Measurements from ENCODE around the gene PLXND1.

PLXND1 gene

DNA sequence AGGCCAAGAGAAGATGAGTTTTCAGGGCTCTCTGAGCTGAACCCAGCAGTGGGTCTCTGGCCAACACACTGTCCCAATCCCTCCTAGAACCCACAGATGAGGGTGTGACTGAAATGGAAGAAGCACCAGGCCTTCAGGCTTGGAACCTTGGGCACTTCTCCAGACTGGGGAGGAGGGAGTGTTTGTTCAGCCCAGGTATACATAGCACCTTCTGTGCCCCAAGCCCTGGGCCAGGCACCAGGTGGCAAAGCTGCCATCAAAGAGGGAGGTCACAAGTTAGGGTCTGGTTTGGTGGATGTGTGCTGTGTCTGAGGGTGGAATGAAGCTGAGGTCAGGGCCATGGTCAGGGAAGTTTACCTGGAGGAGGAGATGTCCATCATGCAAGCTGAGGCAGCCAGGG is 93.9 kb downstream of the PLXND1 start:
- H3K9me3 ChIP-seq (ENCODE audit: insufficient read depth, low read depth, low read length), result no peaks in the 10 kb centered on the region
- H3K36me3 ChIP-seq (ENCODE audit: insufficient read depth, low read length), result no peaks in the 10 kb centered on the region; the same call in 1 of the 2 replicates
- TF ChIP-seq EZH2phosphoT487 (IDR thresholded peaks at IDR 0.05; ENCODE audit: borderline replicate concordance), result no peak
- TF ChIP-seq, protein P1, sequence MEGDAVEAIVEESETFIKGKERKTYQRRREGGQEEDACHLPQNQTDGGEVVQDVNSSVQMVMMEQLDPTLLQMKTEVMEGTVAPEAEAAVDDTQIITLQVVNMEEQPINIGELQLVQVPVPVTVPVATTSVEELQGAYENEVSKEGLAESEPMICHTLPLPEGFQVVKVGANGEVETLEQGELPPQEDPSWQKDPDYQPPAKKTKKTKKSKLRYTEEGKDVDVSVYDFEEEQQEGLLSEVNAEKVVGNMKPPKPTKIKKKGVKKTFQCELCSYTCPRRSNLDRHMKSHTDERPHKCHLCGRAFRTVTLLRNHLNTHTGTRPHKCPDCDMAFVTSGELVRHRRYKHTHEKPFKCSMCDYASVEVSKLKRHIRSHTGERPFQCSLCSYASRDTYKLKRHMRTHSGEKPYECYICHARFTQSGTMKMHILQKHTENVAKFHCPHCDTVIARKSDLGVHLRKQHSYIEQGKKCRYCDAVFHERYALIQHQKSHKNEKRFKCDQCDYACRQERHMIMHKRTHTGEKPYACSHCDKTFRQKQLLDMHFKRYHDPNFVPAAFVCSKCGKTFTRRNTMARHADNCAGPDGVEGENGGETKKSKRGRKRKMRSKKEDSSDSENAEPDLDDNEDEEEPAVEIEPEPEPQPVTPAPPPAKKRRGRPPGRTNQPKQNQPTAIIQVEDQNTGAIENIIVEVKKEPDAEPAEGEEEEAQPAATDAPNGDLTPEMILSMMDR (conservative IDR thresholded peaks at IDR 0.05; ENCODE audit: low read length), result no peak
- H3K4me1 ChIP-seq (ENCODE audit: insufficient read depth, low read length, poor library complexity, severe bottlenecking), result peaks cover 5% of the 10 kb centered on the region
- no peak overlapping the region for H2AFZ ChIP-seq (ENCODE audit: low read length)
- no peaks in the 10 kb centered on the region for H3K9me2 ChIP-seq (replicated peaks; ENCODE audit: low read depth, low read length)
- H4K20me1 ChIP-seq (ENCODE audit: insufficient read depth, low read length, poor library complexity, severe bottlenecking), result no peaks in the 10 kb centered on the region
- H3K27me3 ChIP-seq (ENCODE audit: insufficient read depth, low read length, poor library complexity, severe bottlenecking), result no peaks in the 10 kb centered on the region
- H3F3A ChIP-seq (ENCODE audit: low read depth), result no peaks in the 10 kb centered on the region
- no peak overlapping the region for H3K9ac ChIP-seq (ENCODE audit: low read depth, low read length, poor library complexity, severe bottlenecking)
- no peak overlapping the region for H3K4me3 ChIP-seq (ENCODE audit: low read length, poor library complexity, severe bottlenecking)
- H3K4me2 ChIP-seq (ENCODE audit: low read depth, low read length, poor library complexity, severe bottlenecking), result no peak overlapping the region
- H3K79me2 ChIP-seq (ENCODE audit: insufficient read depth, low read length), result no peaks in the 10 kb centered on the region

DNA sequence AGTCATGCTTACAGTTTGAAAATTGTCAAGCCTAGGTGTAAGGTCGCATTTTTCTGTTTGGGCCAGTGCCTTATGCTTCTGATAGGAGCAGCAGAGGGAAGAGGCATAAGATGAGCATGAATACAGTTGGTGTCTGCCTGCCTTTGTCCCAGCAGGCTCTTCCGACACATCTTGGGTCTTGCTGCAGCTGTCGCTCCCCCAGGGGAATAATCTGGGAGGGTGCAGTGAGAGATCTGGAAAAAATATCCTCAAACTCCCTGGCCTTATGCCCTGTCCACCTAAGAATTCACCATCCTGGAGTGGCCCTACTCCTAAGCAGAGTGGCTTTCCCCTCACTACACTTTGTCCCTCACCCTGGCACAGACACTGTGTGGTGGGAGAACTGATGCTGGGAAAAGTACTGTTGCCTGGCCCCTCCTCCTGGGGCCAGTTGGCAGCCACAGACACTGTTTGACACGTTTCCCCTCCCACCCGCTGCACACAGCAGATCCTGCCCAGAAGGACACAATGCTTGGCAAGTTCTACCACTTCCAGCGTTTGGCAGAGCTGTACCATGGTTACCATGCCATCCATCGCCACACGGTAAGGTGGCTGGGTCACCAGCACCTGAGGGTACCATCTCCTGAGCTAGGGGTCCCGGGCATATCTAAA is 99.2 kb downstream of the PLXND1 start:
- Histone ChIP-seq H4K20me1 (ENCODE audit: insufficient read depth, low read length, poor library complexity, severe bottlenecking) (no peaks in the 10 kb centered on the region), H3F3A (ENCODE audit: low read depth) (no peaks in the 10 kb centered on the region), H2AFZ (ENCODE audit: low read length) (no peak overlapping the region), H3K36me3 (ENCODE audit: insufficient read depth, low read length) (no peaks in the 10 kb centered on the region; the same call in 1 of the 2 replicates), H3K9me2 (replicated peaks; ENCODE audit: low read depth, low read length) (no peaks in the 10 kb centered on the region), H3K4me3 (ENCODE audit: low read length, poor library complexity, severe bottlenecking) (no peak overlapping the region), H3K27me3 (ENCODE audit: insufficient read depth, low read length, poor library complexity, severe bottlenecking) (no peaks in the 10 kb centered on the region), H3K4me1 (ENCODE audit: insufficient read depth, low read length, poor library complexity, severe bottlenecking) (peaks cover 6% of the 10 kb centered on the region), H3K9me3 (ENCODE audit: insufficient read depth, low read depth, low read length) (no peaks in the 10 kb centered on the region), H3K9ac (ENCODE audit: low read depth, low read length, poor library complexity, severe bottlenecking) (no peak overlapping the region), H3K79me2 (ENCODE audit: insufficient read depth, low read length) (no peaks in the 10 kb centered on the region), H3K4me2 (ENCODE audit: low read depth, low read length, poor library complexity, severe bottlenecking) (no peak overlapping the region)
- TF ChIP-seq, protein P1 (conservative IDR thresholded peaks at IDR 0.05; ENCODE audit: low read length), result no peak
- no peak for TF ChIP-seq EZH2phosphoT487 (IDR thresholded peaks at IDR 0.05; ENCODE audit: borderline replicate concordance)

DNA sequence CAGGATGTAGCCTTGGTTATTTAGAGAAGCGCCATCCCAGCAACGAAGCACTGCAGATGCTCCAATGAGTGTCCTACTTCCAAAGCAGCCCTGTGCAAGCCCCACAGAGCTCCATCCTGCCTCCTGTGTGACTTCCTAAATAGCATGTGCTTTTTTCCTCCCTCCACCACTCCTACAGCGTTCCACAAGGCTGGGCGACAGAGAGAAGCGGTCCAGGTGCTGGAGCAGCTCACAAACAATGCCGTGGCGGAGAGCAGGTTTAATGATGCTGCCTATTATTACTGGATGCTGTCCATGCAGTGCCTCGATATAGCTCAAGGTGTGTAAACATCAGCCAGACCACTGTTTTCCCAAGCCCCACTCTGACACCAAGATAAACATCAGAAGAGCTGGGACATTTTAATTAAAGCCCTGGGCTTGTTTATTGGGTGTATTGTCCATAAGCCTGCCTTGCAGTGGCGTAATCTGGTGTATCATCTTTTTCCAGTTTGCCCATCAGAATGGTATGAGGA is 100.2 kb downstream of the PLXND1 start:
- Histone ChIP-seq H3K79me2 (ENCODE audit: insufficient read depth, low read length) (no peaks in the 10 kb centered on the region), H3K4me3 (ENCODE audit: low read length, poor library complexity, severe bottlenecking) (no peak overlapping the region), H3K36me3 (ENCODE audit: insufficient read depth, low read length) (no peaks in the 10 kb centered on the region; the same call in 1 of the 2 replicates), H3K9me2 (replicated peaks; ENCODE audit: low read depth, low read length) (no peaks in the 10 kb centered on the region), H3K9me3 (ENCODE audit: insufficient read depth, low read depth, low read length) (no peaks in the 10 kb centered on the region), H3K4me1 (ENCODE audit: insufficient read depth, low read length, poor library complexity, severe bottlenecking) (peaks cover 6% of the 10 kb centered on the region), H3K9ac (ENCODE audit: low read depth, low read length, poor library complexity, severe bottlenecking) (no peak overlapping the region), H4K20me1 (ENCODE audit: insufficient read depth, low read length, poor library complexity, severe bottlenecking) (no peaks in the 10 kb centered on the region), H3K27me3 (ENCODE audit: insufficient read depth, low read length, poor library complexity, severe bottlenecking) (no peaks in the 10 kb centered on the region), H2AFZ (ENCODE audit: low read length) (no peak overlapping the region), H3F3A (ENCODE audit: low read depth) (no peaks in the 10 kb centered on the region), H3K4me2 (ENCODE audit: low read depth, low read length, poor library complexity, severe bottlenecking) (no peak overlapping the region)
- TF ChIP-seq EZH2phosphoT487 (IDR thresholded peaks at IDR 0.05; ENCODE audit: borderline replicate concordance), result no peak
- TF ChIP-seq, protein P1 (conservative IDR thresholded peaks at IDR 0.05; ENCODE audit: low read length), result no peak
